Tibial nerve (tissue), 4 donors: ENCODE data around the gene IRX6. TPM values are rescaled to one million over a fixed set of nuclear protein-coding genes. Genes with fewer than 3 reads are reported as not detected.

Source experiments
- DNase-seq, 2 donors: peaks; one replicate each; pipeline ENCODE4 v3.0.0-alpha.2; 2019; ENCODE audit warnings: low spot score in 2 of 2
- H3K27ac ChIP-seq, 4 donors: fragments of 200-600 bp; sonication (generic) in 3 of 4; one replicate each; pipeline ENCODE4 v1.5.1; 2017 to 2019; ENCODE audit warnings: mild to moderate bottlenecking in 1 of 4
- H3K27me3 ChIP-seq, 2 donors: fragments of 200-600 bp; sonication (generic) in 1 of 2; one replicate each; pipeline versions ENCODE4 v1.5.1 to v1.6.0; 2017 to 2019
- H3K36me3 ChIP-seq, 3 donors: fragments of 200-600 bp; sonication (generic); one replicate each; pipeline ENCODE4 v1.5.1; 2018 to 2019
- H3K4me1 ChIP-seq, 4 donors: fragments of 200-600 bp; sonication (generic) in 3 of 4; one replicate each; pipeline ENCODE4 v1.5.1; 2017 to 2019
- H3K4me3 ChIP-seq, 4 donors: fragments of 200-600 bp; sonication (generic) in 3 of 4; one replicate each; pipeline ENCODE4 v1.5.1; 2017 to 2019; ENCODE audit warnings: mild to moderate bottlenecking in 1 of 4, moderate library complexity in 1 of 4
- H3K9me3 ChIP-seq, 4 donors: fragments of 200-600 bp; sonication (generic) in 3 of 4; one replicate each; pipeline ENCODE4 v1.5.1; 2017 to 2019
- EP300 ChIP-seq, 2 donors: sonication (generic); formaldehyde crosslinking; IDR thresholded peaks; one replicate each; pipeline ENCODE4 v1.6.1; 2017; ENCODE audit warnings: antibody characterized with exemption in 2 of 2, mild to moderate bottlenecking in 1 of 2
- POLR2A ChIP-seq, 2 donors: fragments of 450-650 bp; IDR thresholded peaks; one replicate each; pipeline ENCODE4 v1.6.1; 2017; ENCODE audit warnings: antibody characterized with exemption in 2 of 2, mild to moderate bottlenecking in 2 of 2, moderate library complexity in 2 of 2
- WGBS, 2 donors: methylation state at CpG; one replicate each; pipeline ENCODE4 v1.1.5; 2018; 5-methylcytosine and 5-hydroxymethylcytosine counted together
- total RNA-seq, 4 donors: library from RNA; depleted of rRNA; stranded (reverse); fragments of >200 nt; gene quantifications; one replicate each; pipeline ENCODE4 v1.1.0, GENCODE V29; 2016
- TF ChIP-seq, protein P1 (sequence below), 5 experiments: fragments of 200-600 bp in 3 of 5; fragments of 450-650 bp in 2 of 5; sonication (generic) in 3 of 5; IDR thresholded peaks; one replicate each; pipeline ENCODE4 v1.5.1; 2016 to 2019; ENCODE audit warnings: antibody characterized with exemption in 5 of 5, mild to moderate bottlenecking in 3 of 5, moderate library complexity in 2 of 5

IRX6 gene
- total RNA-seq, 4 donors from 2014 or later, result 0.66 to 2.1 (median 1.4) TPM

DNA sequence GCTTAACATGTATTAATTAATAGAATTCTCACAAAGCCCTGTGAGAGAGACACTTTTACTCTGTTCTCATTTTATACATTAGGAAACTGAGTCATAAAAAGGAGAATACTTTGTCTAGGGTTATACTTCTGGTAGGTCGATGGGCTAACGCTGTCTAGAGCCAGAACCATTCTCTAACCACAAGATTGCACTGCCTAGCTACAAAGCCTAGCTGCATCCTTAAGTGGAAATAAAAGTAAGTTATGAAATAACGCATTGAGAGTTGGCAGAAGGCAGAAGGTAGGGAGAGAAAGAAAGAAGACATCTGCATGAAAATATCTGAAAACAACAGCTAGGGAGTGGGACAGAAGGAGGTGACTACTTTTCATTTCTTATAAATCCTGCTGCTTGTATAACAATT is 33.2 kb downstream of the IRX6 start:
- TF ChIP-seq, protein P1, sequence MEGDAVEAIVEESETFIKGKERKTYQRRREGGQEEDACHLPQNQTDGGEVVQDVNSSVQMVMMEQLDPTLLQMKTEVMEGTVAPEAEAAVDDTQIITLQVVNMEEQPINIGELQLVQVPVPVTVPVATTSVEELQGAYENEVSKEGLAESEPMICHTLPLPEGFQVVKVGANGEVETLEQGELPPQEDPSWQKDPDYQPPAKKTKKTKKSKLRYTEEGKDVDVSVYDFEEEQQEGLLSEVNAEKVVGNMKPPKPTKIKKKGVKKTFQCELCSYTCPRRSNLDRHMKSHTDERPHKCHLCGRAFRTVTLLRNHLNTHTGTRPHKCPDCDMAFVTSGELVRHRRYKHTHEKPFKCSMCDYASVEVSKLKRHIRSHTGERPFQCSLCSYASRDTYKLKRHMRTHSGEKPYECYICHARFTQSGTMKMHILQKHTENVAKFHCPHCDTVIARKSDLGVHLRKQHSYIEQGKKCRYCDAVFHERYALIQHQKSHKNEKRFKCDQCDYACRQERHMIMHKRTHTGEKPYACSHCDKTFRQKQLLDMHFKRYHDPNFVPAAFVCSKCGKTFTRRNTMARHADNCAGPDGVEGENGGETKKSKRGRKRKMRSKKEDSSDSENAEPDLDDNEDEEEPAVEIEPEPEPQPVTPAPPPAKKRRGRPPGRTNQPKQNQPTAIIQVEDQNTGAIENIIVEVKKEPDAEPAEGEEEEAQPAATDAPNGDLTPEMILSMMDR (IDR thresholded peaks at IDR 0.05), result no peak
- TF ChIP-seq EP300 (IDR thresholded peaks at IDR 0.05) (no peak), POLR2A (IDR thresholded peaks at IDR 0.05) (no peak)
- Histone ChIP-seq H3K27me3 (no peaks in the 10 kb centered on the region), H3K36me3 (no peaks in the 10 kb centered on the region), H3K4me1 (no peaks in the 10 kb centered on the region), H3K9me3 (peaks cover 0 to 5% (median 0%) of the 10 kb centered on the region in 4 donors), H3K27ac (no peak overlapping the region), H3K4me3 (no peak overlapping the region)
- DNase-seq, result no peak
- 81 to 82% methylated on average over 3 of the region's 3 CpGs for WGBS, 2 donors

DNA sequence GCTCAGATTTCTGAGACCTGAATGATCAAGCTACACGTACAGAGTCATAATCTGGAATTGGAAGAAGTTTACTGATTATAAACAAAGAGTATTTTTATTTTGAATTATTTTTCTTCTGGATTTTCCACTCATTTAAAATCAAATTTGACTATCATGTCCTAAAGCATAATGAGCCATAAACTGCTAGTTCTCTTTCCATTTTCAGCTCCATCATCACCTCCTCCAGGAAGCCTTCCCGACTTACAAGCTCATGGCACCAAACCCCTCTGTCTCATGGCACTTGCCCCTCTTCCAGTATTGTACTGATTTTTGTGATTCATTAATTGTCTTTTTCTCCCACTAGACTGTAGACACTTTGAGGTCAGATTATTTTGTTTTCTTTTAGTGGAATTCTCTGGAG is 35.9 kb downstream of the IRX6 start:
- WGBS, 2 donors, result 76% methylated on average over 2 of the region's 2 CpGs
- DNase-seq, result no peak
- Histone ChIP-seq H3K27me3 (no peaks in the 10 kb centered on the region), H3K27ac (no peak overlapping the region), H3K36me3 (no peaks in the 10 kb centered on the region), H3K9me3 (peaks cover 0 to 3% (median 0%) of the 10 kb centered on the region in 4 donors), H3K4me3 (no peak overlapping the region), H3K4me1 (no peaks in the 10 kb centered on the region)
- TF ChIP-seq EP300 (IDR thresholded peaks at IDR 0.05) (no peak), POLR2A (IDR thresholded peaks at IDR 0.05) (no peak)
- TF ChIP-seq, protein P1 (IDR thresholded peaks at IDR 0.05), result no peak

DNA sequence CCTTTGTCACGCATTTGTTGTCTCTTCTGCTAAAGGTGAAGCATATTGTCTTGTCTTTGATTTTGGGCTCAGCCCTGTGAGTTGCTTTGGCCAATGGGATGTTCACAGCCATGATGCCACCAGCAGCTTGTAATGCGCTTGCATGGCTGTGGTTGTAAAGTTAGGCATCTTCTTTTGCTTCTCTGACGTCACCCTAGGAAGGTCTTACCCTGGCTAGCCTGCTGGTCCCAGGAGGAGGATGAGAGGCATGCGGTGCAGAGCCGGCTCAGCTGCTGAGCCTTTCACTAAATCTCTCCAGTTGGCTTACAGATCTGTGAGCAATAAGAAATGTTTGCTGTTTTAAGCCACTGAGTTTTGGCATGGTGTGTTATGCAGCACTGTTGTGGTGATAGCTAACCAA is 40.8 kb downstream of the IRX6 start:
- no peaks in the 10 kb centered on the region for H3K9me3 ChIP-seq
- TF ChIP-seq, protein P1 (IDR thresholded peaks at IDR 0.05), result no peak
- TF ChIP-seq EP300 (IDR thresholded peaks at IDR 0.05) (no peak), POLR2A (IDR thresholded peaks at IDR 0.05) (no peak)
- H3K4me1 ChIP-seq, result peaks cover 0 to 22% (median 3%) of the 10 kb centered on the region in 4 donors
- H3K27me3 ChIP-seq, result peaks cover 0 to 10% of the 10 kb centered on the region in 2 donors
- H3K27ac ChIP-seq, result no peak overlapping the region
- no peak for DNase-seq
- H3K4me3 ChIP-seq, result no peak overlapping the region
- H3K36me3 ChIP-seq, result no peaks in the 10 kb centered on the region
- 76 to 85% methylated on average over 5 of the region's 5 CpGs for WGBS, 2 donors

DNA sequence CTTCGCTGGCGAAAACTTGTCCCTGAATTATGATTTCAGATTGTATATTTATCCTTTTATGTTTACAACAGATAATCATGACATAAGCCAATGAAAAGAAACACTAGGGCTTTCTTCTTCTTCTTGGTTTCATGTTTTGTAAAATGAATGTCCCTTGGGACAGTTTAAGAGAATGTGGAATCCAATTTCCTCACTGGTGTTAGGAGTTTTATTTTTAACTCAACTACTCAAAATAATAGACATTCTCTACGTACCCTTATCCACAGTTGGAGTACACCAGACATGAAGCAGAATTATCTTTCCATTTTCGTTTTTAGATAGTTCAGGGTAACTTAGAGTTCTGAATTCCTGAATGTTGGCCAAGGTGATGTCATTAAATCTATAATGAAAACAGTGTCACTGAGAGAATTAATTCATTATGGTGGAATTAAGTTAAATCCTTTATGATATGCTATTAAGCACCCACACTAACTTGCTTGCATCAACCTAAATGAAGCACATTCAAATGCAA is 43.4 kb downstream of the IRX6 start:
- 24 to 36% methylated on average over 4 of the region's 4 CpGs for WGBS, 2 donors
- TF ChIP-seq EP300 (IDR thresholded peaks at IDR 0.05), result no peak
- TF ChIP-seq POLR2A (IDR thresholded peaks at IDR 0.05), result no peak
- TF ChIP-seq, protein P1 (IDR thresholded peaks at IDR 0.05), result no peak
- Histone ChIP-seq H3K9me3 (no peaks in the 10 kb centered on the region), H3K36me3 (no peaks in the 10 kb centered on the region), H3K27me3 (peaks cover 0 to 21% of the 10 kb centered on the region in 2 donors), H3K4me1 (peaks cover 0 to 34% (median 3%) of the 10 kb centered on the region in 4 donors), H3K4me3 (no peak overlapping the region), H3K27ac (no peak overlapping the region)
- DNase-seq, result no peak

DNA sequence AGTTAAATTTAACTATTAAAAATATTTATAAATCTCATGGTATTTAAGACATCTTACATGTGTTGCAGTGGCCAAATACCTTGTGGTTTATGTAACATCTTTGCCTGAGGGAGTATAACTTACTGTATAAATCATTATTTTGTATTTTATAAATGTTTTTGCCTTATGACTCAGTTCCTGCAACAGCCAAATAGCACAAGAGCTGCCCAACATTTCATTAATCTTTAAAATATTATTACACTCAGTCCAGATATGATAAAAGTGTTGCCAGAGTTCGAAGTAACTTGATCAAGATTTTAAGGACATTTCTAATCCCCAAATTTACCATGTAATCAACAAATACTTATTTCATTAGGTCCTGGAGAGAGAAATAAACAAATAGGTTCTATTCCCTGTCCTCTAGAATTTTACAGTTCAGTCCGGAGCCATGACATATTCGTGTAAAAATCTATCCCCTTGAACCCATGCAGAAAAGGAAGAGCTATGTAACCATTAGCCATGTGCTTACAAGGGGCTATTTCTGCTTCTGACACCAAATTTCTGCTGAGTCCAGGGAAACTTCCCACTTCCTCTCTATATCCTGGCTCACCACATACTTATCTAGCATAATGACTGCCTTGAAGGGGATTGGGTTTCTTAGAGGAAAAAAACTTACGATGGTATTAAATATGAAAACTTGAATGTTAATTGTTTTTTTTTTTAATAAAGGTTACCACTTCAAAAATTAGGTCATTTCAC is 44.0 kb downstream of the IRX6 start:
- Histone ChIP-seq H3K27ac (no peak overlapping the region), H3K9me3 (no peaks in the 10 kb centered on the region), H3K36me3 (no peaks in the 10 kb centered on the region), H3K27me3 (peaks cover 0 to 21% of the 10 kb centered on the region in 2 donors), H3K4me1 (peaks cover 0 to 34% (median 3%) of the 10 kb centered on the region in 4 donors), H3K4me3 (no peak overlapping the region)
- TF ChIP-seq POLR2A (IDR thresholded peaks at IDR 0.05), result no peak
- TF ChIP-seq EP300 (IDR thresholded peaks at IDR 0.05), result peak in 1 of 2 donors; percentile 33
- WGBS, 2 donors, result 27 to 31% methylated on average over 4 of the region's 4 CpGs
- DNase-seq, result no peak
